Fibroblast of the aortic adventitia (primary cell): ENCODE results near the gene KIAA1958. TPM values are rescaled to one million over a fixed set of nuclear protein-coding genes. Genes with fewer than 3 reads are reported as not detected.

Source experiments
- DNase-seq: peaks from one replicate; pipeline ENCODE4 v3.0.0-alpha.2; 2010; ENCODE audit warnings: low read depth
- H3K4me3 ChIP-seq: 2 replicates; pipeline ENCODE4 v1.5.1; 2011; ENCODE audit warnings: low read depth, mild to moderate bottlenecking, control low read depth, low read length, moderate library complexity
- CTCF ChIP-seq: IDR thresholded peaks from 2 replicates; pipeline ENCODE4 v1.5.1; 2011; ENCODE audit warnings: mild to moderate bottlenecking, low read length, control low read depth, inconsistent platforms; ENCODE audit not compliant: insufficient read depth
- total RNA-seq: library from RNA; depleted of rRNA; stranded (reverse); fragments of >200 nt; gene quantifications from 2 replicates; pipeline ENCODE4 v1.2.3, GENCODE V29; 2012; ENCODE audit warnings: low replicate concordance

Gene KIAA1958
- total RNA-seq, 1 donor = 1.4 TPM

DNA sequence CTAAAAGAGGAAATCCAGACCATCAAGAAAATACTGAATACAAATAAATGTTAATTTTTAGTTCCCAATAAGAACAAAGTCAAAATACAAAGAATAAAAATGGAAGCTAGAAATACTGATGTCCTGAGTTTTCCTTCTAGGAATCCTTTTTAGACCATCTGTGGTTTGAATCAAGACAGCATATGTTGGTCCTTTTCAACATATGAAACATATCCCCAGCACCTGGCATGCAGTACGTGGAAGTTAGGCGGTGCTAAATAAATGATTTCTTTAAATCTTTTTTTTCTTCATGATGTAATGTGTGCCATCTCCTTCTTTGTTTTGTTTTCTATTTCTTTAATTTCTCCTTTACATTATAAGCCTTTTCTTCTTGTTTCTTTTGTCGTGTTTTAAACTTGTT, 34.0 kb downstream of the KIAA1958 start:
- H3K4me3 ChIP-seq = no peak overlapping the region
- DNase-seq = no peak
- no peak for TF ChIP-seq CTCF

- H3K4me3 ChIP-seq = no peak overlapping the region
- DNase-seq = no peak
- no peak for TF ChIP-seq CTCF
Observed at GRCh38 chr9:112526973-112527372, 40.3 kb downstream of the KIAA1958 start.

- no peak for TF ChIP-seq CTCF
- H3K4me3 ChIP-seq = no peak overlapping the region
- DNase-seq = no peak
Observed at GRCh38 chr9:112527959-112528358, 41.3 kb downstream of the KIAA1958 start.

- no peak overlapping the region for H3K4me3 ChIP-seq
- no peak for DNase-seq
- TF ChIP-seq CTCF = no peak
Observed at GRCh38 chr9:112529316-112529715, 42.7 kb downstream of the KIAA1958 start.

DNA sequence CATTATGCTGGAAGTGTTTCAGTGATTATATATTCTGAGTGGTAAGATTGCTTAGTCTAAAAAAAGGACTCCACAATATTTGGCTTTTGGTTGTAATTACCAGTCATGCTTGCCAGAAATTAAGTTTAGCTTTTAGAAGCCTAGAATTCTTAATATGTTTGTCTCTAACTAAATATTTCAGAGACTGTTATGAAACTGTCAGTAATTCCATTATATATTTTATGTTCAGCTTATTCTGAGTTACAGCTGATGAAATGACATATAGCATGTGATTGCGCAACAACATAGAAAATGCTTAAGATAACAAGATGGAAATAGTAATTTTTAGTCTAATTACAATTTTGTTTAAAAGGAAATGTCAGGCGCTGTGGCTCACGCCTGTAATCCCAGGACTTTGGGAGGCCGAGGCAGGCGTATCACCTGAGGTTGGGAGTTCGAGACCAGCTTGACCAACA, 44.2 kb downstream of the KIAA1958 start:
- no peak for TF ChIP-seq CTCF
- H3K4me3 ChIP-seq = no peak overlapping the region
- DNase-seq = no peak

GRCh38 chr9:112531666-112532282, 45.1 kb downstream of the KIAA1958 start:
- no peak for DNase-seq

More at GRCh38 chr9:112531666-112532282, 45.1 kb downstream of the KIAA1958 start:
- no peak overlapping the region for H3K4me3 ChIP-seq
- TF ChIP-seq CTCF = no peak
